Large intestine (tissue), 3 donors: Measurements from ENCODE around the gene TIMP3. TPM values are rescaled to one million over a fixed set of nuclear protein-coding genes. Genes with fewer than 3 reads are reported as not detected.

Experiments used
- DNase-seq, 2 donors: peaks; one replicate each; pipeline versions ENCODE4 v3.0.0 to v3.0.0-alpha.2; 2013
- H3K27ac ChIP-seq: one replicate; pipeline ENCODE4 v1.5.1; 2013; ENCODE audit warnings: low read length
- H3K27me3 ChIP-seq: 2 replicates; pipeline ENCODE4 v1.6.1; 2013; ENCODE audit warnings: low read length; ENCODE audit not compliant: control insufficient read depth, insufficient read depth
- H3K36me3 ChIP-seq: 2 replicates; pipeline ENCODE4 v1.6.1; 2013; ENCODE audit warnings: low read length; ENCODE audit not compliant: control insufficient read depth, insufficient read depth
- H3K4me1 ChIP-seq: one replicate; pipeline ENCODE4 v1.6.1; 2013; ENCODE audit warnings: low read length; ENCODE audit not compliant: control insufficient read depth, insufficient read depth
- H3K4me3 ChIP-seq: one replicate; pipeline ENCODE4 v1.5.1; 2013; ENCODE audit warnings: low read length
- H3K9me3 ChIP-seq: one replicate; pipeline ENCODE4 v1.6.1; 2013; ENCODE audit warnings: mild to moderate bottlenecking, low read depth, low read length, moderate library complexity; ENCODE audit not compliant: control insufficient read depth
- WGBS: methylation state at CpG from one replicate; pipeline ENCODE4 v1.1.5; 2013; ENCODE audit warnings: low lambda C conversion rate; ENCODE audit not compliant: insufficient coverage; 5-methylcytosine and 5-hydroxymethylcytosine counted together
- polyA plus RNA-seq: library from polyadenylated mRNA; unstranded; fragments of 120-200 nt; gene quantifications from one replicate; pipeline ENCODE4 v1.2.1, GENCODE V29; 2013

TIMP3 gene
- polyA plus RNA-seq, 1 donor, result 52.6 TPM

DNA sequence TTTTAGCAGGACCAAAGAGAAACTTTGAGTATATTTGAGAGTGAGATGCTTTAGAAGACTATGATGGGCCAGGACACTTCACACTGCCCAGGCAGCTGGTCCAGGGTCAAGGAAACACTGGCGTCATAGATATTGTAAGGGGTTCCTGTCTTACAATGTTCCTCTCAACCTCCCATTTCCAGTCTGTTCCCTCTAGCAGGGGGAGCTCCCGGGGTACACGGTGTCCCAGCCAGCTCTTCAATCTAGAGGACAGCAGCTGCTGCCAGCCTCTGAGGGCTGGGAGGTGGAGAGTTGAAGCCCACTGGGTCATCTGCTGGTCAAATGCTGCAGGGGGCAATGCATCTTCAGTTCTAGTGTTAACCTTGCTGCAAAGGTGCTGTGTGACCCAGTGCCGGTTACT lies 40.7 kb upstream of the TIMP3 start:
- no peaks in the 10 kb centered on the region for H3K36me3 ChIP-seq
- H3K4me1 ChIP-seq, result no peaks in the 10 kb centered on the region
- DNase-seq, result no peak
- no peak overlapping the region for H3K27ac ChIP-seq
- peaks cover 4% of the 10 kb centered on the region for H3K27me3 ChIP-seq
- WGBS, result no CpG with 5 or more reads among the region's 4 CpGs
- H3K9me3 ChIP-seq, result no peaks in the 10 kb centered on the region
- no peak overlapping the region for H3K4me3 ChIP-seq

GRCh38 chr22:32761251-32761903 lies 40.1 kb upstream of the TIMP3 start:
- H3K27me3 ChIP-seq, result peaks cover 4% of the 10 kb centered on the region
- no peak for DNase-seq

GRCh38 chr22:32764330-32765131 lies 37.0 kb upstream of the TIMP3 start:
- H3K4me1 ChIP-seq, result no peaks in the 10 kb centered on the region
- no peak overlapping the region for H3K4me3 ChIP-seq
- H3K36me3 ChIP-seq, result no peaks in the 10 kb centered on the region
- no peaks in the 10 kb centered on the region for H3K9me3 ChIP-seq
- H3K27ac ChIP-seq, result no peak overlapping the region
- WGBS, result no CpG with 5 or more reads among the region's 16 CpGs
- peaks cover 4% of the 10 kb centered on the region for H3K27me3 ChIP-seq
- DNase-seq, result peak in 1 of 2 donors; percentile 28

More at GRCh38 chr22:32761251-32761903, 40.1 kb upstream of the TIMP3 start:
- Histone ChIP-seq H3K36me3 (no peaks in the 10 kb centered on the region), H3K4me3 (no peak overlapping the region), H3K27ac (no peak overlapping the region), H3K9me3 (no peaks in the 10 kb centered on the region), H3K4me1 (no peaks in the 10 kb centered on the region)
- 53% methylated on average over 2 of the region's 9 CpGs for WGBS

DNA sequence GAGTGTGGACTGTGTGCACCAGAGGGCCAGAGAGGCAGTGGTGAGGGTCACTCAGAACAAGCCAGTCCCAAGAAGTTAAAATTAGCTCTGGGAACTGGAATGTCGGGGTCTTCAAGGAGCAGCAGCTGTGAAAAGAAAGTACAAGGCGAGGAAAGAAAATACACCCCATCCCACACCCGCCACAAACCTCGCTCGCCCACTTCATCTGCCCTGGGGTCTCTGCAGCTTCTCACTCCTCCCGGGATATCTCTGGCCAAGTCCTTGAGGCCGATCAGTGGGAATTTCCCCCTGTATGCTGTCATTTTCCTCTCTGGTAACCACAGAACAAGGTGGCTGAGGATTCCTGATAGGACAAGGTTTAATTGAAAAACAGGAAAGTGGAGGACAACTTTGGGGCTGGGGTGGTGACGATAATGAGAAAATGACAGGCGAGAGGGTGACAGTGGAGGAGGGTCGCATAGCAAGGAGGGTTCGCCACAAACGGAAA lies 36.3 kb upstream of the TIMP3 start:
- 70% methylated on average over 4 of the region's 12 CpGs for WGBS
- H3K9me3 ChIP-seq, result no peaks in the 10 kb centered on the region
- no peak overlapping the region for H3K27ac ChIP-seq
- peaks cover 6% of the 10 kb centered on the region for H3K27me3 ChIP-seq
- H3K36me3 ChIP-seq, result no peaks in the 10 kb centered on the region
- no peak overlapping the region for H3K4me3 ChIP-seq
- H3K4me1 ChIP-seq, result no peaks in the 10 kb centered on the region
- DNase-seq, result no peak

DNA sequence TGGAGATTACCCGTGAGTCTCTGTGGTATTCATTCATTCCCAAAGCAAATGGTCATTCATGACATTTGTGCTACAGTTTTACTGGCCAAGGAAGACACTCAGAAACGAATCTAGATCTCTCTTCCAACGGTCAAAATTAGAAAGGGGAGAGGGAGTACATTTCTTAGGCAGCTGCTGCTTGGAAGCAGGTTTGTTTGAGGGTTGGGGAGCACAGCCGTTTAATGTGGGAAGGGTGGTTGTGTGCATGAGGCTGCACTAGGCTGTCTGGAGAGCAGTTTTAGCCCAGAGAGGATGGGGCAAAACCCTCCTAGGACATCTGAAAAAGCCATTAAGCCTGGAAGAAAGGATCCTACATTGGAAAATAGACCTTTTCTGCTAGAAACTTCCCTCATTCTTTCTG lies 29.7 kb upstream of the TIMP3 start:
- Histone ChIP-seq H3K27me3 (peaks cover 2% of the 10 kb centered on the region), H3K9me3 (no peaks in the 10 kb centered on the region), H3K27ac (no peak overlapping the region), H3K4me1 (no peaks in the 10 kb centered on the region), H3K4me3 (no peak overlapping the region), H3K36me3 (no peaks in the 10 kb centered on the region)
- DNase-seq, result no peak
- no CpG with 5 or more reads among the region's 4 CpGs for WGBS

GRCh38 chr22:32775957-32776356 lies 25.5 kb upstream of the TIMP3 start:
- Histone ChIP-seq H3K27ac (no peak overlapping the region), H3K9me3 (no peaks in the 10 kb centered on the region), H3K27me3 (no peaks in the 10 kb centered on the region), H3K4me3 (no peak overlapping the region), H3K36me3 (no peaks in the 10 kb centered on the region), H3K4me1 (no peaks in the 10 kb centered on the region)
- no peak for DNase-seq
- no CpG with 5 or more reads among the region's 6 CpGs for WGBS

GRCh38 chr22:32776397-32776796 lies 25.1 kb upstream of the TIMP3 start:
- WGBS, result no CpG with 5 or more reads among the region's 4 CpGs

GRCh38 chr22:32776802-32777201 lies 24.7 kb upstream of the TIMP3 start:
- H3K9me3 ChIP-seq, result no peaks in the 10 kb centered on the region
- no peak for DNase-seq

More at GRCh38 chr22:32776397-32776796, 25.1 kb upstream of the TIMP3 start:
- Histone ChIP-seq H3K36me3 (no peaks in the 10 kb centered on the region), H3K4me1 (no peaks in the 10 kb centered on the region), H3K27me3 (no peaks in the 10 kb centered on the region), H3K27ac (no peak overlapping the region), H3K9me3 (no peaks in the 10 kb centered on the region), H3K4me3 (no peak overlapping the region)
- no peak for DNase-seq

DNA sequence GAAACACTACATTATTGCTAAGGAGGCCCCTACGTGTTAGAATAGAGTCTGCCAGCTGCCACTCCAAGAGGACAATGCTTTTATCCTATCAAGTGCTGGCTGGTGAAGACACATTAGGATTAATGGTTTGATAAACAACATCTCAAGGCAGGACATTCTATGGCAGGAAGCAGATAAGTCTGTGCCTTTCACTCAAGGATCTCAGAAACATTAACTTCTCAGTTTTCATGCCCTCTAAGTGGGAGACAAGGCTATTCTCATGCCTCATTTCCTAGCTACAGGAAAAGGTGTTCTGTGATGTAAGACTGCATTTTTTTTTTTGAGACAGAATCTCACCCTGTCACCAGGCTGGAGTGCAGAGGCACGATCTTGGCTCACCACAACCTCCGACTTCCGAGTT lies 23.5 kb upstream of the TIMP3 start:
- no CpG with 5 or more reads among the region's 4 CpGs for WGBS
- no peaks in the 10 kb centered on the region for H3K9me3 ChIP-seq
- no peak for DNase-seq

More at GRCh38 chr22:32776802-32777201, 24.7 kb upstream of the TIMP3 start:
- Histone ChIP-seq H3K4me3 (no peak overlapping the region), H3K36me3 (no peaks in the 10 kb centered on the region), H3K27me3 (no peaks in the 10 kb centered on the region), H3K4me1 (no peaks in the 10 kb centered on the region), H3K27ac (no peak overlapping the region)
- no CpG with 5 or more reads among the region's 7 CpGs for WGBS

DNA sequence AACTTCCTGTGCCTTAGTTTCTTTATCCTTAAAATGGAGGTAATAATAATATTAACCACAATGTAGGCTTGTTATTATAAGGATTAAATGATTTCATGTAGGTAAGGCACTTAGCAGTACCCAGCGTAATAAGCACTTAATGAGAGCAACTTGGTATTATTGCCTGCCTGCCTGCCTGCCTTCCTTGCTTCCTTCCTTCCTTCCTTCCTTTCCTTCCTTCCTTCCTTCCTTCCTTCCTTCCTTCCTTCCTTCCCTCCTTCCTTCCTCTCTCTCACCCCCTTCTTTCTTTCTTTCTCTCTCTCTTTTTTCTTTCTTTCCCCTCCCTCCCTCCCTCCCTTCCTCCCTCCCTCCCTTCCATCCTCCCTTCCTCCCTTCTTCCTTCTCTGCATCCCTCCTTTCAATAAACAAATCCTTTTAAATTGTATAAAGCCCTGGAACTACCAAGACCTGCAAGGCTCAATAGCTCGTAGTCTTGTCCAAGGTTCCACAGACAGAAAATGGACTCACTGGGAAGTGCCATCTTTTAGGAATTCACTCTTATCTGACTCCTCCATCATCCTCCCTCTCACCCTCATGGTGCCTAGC lies 20.7 kb upstream of the TIMP3 start:
- no peak overlapping the region for H3K27ac ChIP-seq
- no peak for DNase-seq
- no peaks in the 10 kb centered on the region for H3K36me3 ChIP-seq
- no CpG with 5 or more reads among the region's 2 CpGs for WGBS
- H3K27me3 ChIP-seq, result no peaks in the 10 kb centered on the region
- H3K9me3 ChIP-seq, result no peaks in the 10 kb centered on the region
- no peak overlapping the region for H3K4me3 ChIP-seq
- H3K4me1 ChIP-seq, result no peaks in the 10 kb centered on the region

More for the DNA sequence above, 23.5 kb upstream of the TIMP3 start:
- Histone ChIP-seq H3K4me1 (no peaks in the 10 kb centered on the region), H3K27ac (no peak overlapping the region), H3K36me3 (no peaks in the 10 kb centered on the region), H3K4me3 (no peak overlapping the region), H3K27me3 (no peaks in the 10 kb centered on the region)
